ENCODE results near the gene ABCG8. TPM values are rescaled to one million over a fixed set of nuclear protein-coding genes. Genes with fewer than 3 reads are reported as not detected.

Gene ABCG8
- polyA plus RNA-seq, 1 experiment, result not detected

DNA sequence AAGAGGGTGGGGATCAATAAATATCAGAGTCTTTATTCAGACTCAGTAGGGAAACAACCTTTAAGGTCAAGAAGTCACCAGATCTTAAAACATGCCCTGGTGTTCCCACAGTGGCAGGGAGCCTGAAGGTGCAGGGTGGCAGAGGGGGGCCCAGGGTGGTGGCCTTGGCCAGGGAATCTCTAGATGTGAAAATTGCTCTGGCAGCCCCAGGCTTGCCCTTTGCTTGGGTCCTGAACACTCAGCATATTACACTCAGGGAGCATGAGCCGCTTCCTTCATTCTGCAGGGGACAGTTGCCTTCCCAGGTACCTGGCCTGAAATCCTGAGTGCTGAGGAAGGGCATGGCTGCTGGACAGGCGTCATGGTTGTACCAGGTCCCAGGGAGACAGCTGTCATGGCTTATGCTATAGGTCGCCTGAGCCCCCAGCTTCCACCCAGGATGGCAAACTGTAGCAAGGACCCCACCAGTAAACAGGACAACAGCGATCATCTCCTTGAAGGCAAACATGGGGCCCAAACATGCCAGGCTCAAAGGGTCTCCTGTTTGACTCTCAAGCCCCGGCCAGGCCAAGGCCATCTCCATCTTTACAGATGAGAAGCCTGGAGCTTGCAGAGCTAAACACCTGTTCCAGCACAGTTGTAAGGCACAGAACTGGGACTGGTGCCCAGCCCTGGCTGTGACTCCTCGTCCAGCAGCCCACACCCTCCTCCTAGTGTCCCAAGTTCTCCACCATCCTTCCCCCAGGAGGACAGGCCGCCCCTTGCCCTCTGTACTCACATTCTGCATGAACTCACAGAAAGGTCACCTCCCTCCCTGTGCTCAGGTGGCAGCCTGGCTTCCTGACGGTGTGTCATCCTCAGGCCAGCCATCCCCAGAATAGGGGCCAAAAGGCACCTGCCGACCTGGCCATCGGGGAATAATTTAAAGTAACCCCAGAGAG is 14.6 kb downstream of the ABCG8 start:
- TF ChIP-seq, protein P1, sequence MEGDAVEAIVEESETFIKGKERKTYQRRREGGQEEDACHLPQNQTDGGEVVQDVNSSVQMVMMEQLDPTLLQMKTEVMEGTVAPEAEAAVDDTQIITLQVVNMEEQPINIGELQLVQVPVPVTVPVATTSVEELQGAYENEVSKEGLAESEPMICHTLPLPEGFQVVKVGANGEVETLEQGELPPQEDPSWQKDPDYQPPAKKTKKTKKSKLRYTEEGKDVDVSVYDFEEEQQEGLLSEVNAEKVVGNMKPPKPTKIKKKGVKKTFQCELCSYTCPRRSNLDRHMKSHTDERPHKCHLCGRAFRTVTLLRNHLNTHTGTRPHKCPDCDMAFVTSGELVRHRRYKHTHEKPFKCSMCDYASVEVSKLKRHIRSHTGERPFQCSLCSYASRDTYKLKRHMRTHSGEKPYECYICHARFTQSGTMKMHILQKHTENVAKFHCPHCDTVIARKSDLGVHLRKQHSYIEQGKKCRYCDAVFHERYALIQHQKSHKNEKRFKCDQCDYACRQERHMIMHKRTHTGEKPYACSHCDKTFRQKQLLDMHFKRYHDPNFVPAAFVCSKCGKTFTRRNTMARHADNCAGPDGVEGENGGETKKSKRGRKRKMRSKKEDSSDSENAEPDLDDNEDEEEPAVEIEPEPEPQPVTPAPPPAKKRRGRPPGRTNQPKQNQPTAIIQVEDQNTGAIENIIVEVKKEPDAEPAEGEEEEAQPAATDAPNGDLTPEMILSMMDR (IDR thresholded peaks at IDR 0.05; ENCODE audit: low read depth, low read length), result no peak
- ChIA-PET CTCF (no interaction called here), POLR2A (no interaction called here)
- no peak for DNase-seq (ENCODE audit: low read depth, low spot score)
- Histone ChIP-seq H3K4me3 (ENCODE audit: low read depth, low read length) (no peak overlapping the region), H3K27ac (ENCODE audit: low read depth, low read length) (no peak overlapping the region), H3K9me3 (ENCODE audit: control insufficient read depth, insufficient read depth, low read length) (no peaks in the 10 kb centered on the region; the same call in 1 of the 2 replicates), H3K27me3 (ENCODE audit: control insufficient read depth, insufficient read depth, low read length) (peaks cover 26% of the 10 kb centered on the region)

DNA sequence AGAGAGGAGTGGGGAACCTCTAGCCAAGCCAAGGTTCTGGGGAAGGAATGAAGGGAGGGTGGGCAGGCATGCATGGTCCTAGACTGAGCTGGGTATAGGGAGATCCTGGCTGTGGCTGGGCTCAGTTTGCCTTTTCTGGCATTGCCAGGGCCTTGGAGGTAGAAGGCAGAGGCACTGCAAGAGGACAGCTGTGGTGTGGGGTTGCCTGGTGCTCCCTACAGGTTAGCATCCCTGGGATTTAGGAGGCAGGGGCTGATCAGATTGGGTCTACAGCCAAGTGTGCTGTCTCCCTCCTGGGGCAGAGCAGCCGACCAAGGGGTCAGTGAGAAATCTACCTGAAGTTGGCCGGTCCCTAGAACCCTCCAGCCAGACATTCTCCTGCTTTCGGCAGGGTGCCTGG is 15.9 kb downstream of the ABCG8 start:
- DNase-seq (ENCODE audit: low read depth, low spot score), result no peak
- peaks cover 23% of the 10 kb centered on the region for H3K27me3 ChIP-seq (ENCODE audit: control insufficient read depth, insufficient read depth, low read length)
- TF ChIP-seq, protein P1 (IDR thresholded peaks at IDR 0.05; ENCODE audit: low read depth, low read length), result no peak
- no peak overlapping the region for H3K27ac ChIP-seq (ENCODE audit: low read depth, low read length)
- ChIA-PET CTCF (interaction anchor here (0.7 kb wide), 1 partner anchor 199 kb away, joined by 3 read pairs; no protein-coding TSS in a partner anchor), POLR2A (no interaction called here)
- no peaks in the 10 kb centered on the region; the same call in 1 of the 2 replicates for H3K9me3 ChIP-seq (ENCODE audit: control insufficient read depth, insufficient read depth, low read length)
- no peak overlapping the region for H3K4me3 ChIP-seq (ENCODE audit: low read depth, low read length)

DNA sequence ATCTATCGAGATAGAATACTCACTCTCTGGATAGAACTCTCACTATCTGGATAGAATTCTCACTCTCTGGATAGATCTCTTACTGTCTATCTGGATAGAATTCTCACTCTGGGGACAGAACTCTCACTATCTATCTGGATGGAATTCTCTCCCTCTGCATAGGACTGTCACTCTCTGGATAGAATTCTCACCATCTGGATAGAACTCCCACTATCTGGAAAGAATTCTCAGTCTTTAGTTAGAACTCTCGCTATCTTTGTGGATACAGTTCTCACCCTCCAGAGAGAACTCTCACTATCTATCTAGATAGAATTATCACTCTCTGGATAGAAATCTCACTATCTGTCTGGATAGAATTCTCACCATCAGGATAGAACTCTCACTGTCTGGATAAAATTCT is 16.5 kb downstream of the ABCG8 start:
- Histone ChIP-seq H3K9me3 (ENCODE audit: control insufficient read depth, insufficient read depth, low read length) (no peaks in the 10 kb centered on the region; the same call in 1 of the 2 replicates), H3K4me3 (ENCODE audit: low read depth, low read length) (no peak overlapping the region), H3K27me3 (ENCODE audit: control insufficient read depth, insufficient read depth, low read length) (peaks cover 23% of the 10 kb centered on the region), H3K27ac (ENCODE audit: low read depth, low read length) (no peak overlapping the region)
- CTCF ChIA-PET, result no interaction called here
- POLR2A ChIA-PET, result no interaction called here
- DNase-seq (ENCODE audit: low read depth, low spot score), result no peak
- TF ChIP-seq, protein P1 (IDR thresholded peaks at IDR 0.05; ENCODE audit: low read depth, low read length), result no peak

DNA sequence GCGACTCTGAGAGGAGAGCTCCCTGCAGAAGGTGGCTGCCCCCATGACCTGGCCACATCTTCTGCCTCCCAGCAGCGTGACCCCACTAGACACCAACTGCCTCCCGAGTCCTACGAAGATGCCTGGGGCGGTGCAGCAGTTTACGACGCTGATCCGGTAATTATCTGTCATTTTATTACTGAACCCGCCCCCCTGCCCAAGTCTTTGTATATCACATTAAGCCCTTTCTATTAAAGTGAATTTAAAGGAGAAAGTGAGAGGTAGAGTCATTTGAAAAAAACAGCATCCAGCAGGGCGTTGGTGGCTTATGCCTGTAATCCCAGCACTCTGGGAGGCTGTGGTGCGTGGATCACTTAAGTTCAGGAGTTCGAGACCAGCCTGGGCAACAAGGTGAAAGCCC is 33.4 kb downstream of the ABCG8 start:
- no peak for DNase-seq (ENCODE audit: low read depth, low spot score)
- H3K27ac ChIP-seq (ENCODE audit: low read depth, low read length), result no peak overlapping the region
- no peak overlapping the region for H3K4me3 ChIP-seq (ENCODE audit: low read depth, low read length)
- H3K27me3 ChIP-seq (ENCODE audit: control insufficient read depth, insufficient read depth, low read length), result peaks cover 35% of the 10 kb centered on the region
- H3K9me3 ChIP-seq (ENCODE audit: control insufficient read depth, insufficient read depth, low read length), result no peaks in the 10 kb centered on the region; the same call in 1 of the 2 replicates
- ChIA-PET POLR2A (no interaction called here), CTCF (no interaction called here)
- TF ChIP-seq, protein P1 (IDR thresholded peaks at IDR 0.05; ENCODE audit: low read depth, low read length), result no peak

DNA sequence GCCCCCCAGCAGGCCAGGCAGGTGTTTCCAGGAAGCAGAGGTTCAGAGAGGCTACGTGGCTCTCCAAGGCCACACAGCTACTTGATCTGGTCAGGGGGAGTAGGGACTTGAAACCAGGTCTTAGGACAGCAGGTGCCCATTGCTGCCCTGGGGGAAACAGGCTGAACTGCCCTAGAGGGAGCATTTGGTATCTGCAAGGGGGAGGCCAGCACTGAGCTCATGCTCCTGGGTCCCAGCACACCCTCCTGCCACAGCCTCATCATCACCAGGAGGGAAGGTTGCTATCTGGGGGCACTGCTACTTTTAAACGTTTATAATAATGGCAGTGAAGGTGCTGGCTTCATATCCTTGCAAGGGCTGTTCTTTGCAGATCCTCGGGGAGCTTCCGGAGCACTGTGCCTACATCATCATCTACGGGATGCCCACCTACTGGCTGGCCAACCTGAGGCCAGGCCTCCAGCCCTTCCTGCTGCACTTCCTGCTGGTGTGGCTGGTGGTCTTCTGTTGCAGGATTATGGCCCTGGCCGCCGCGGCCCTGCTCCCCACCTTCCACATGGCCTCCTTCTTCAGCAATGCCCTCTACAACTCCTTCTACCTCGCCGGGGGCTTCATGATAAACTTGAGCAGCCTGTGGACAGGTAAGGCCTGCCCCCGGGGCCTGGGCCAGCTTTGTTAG is 36.1 kb downstream of the ABCG8 start:
- no peak for DNase-seq (ENCODE audit: low read depth, low spot score)
- Histone ChIP-seq H3K27me3 (ENCODE audit: control insufficient read depth, insufficient read depth, low read length) (peaks cover 22% of the 10 kb centered on the region), H3K27ac (ENCODE audit: low read depth, low read length) (no peak overlapping the region), H3K9me3 (ENCODE audit: control insufficient read depth, insufficient read depth, low read length) (no peaks in the 10 kb centered on the region; the same call in 1 of the 2 replicates), H3K4me3 (ENCODE audit: low read depth, low read length) (no peak overlapping the region)
- TF ChIP-seq, protein P1 (IDR thresholded peaks at IDR 0.05; ENCODE audit: low read depth, low read length), result no peak
- ChIA-PET POLR2A (no interaction called here), CTCF (no interaction called here)
